ENCODE measurements around the gene GTSE1.

Gene GTSE1

GRCh38 chr22:46352276-46352675 is 55.6 kb downstream of the GTSE1 start:
- H3K36me3 ChIP-seq, result peaks cover 83% of the 10 kb centered on the region
- no peaks in the 10 kb centered on the region for H3K27me3 ChIP-seq (ENCODE audit: insufficient read depth, low read depth, severe bottlenecking)
- H3K27ac ChIP-seq, result no peak overlapping the region; the same call in 1 of the 2 replicates
- TF ChIP-seq CTCF (IDR thresholded peaks at IDR 0.05; ENCODE audit: low read depth, low read length), result no peak
- no peaks in the 10 kb centered on the region for H3K9me3 ChIP-seq (ENCODE audit: severe bottlenecking)
- H3K4me3 ChIP-seq (ENCODE audit: low read depth, low read length), result no peak overlapping the region
- DNase-seq, result no peak

GRCh38 chr22:46352691-46353386 is 56.2 kb downstream of the GTSE1 start:
- Histone ChIP-seq H3K9me3 (ENCODE audit: severe bottlenecking) (no peaks in the 10 kb centered on the region), H3K36me3 (peaks cover 80% of the 10 kb centered on the region), H3K27me3 (ENCODE audit: insufficient read depth, low read depth, severe bottlenecking) (no peaks in the 10 kb centered on the region), H3K4me3 (ENCODE audit: low read depth, low read length) (no peak overlapping the region), H3K27ac (no peak overlapping the region; the same call in 1 of the 2 replicates)
- TF ChIP-seq CTCF (IDR thresholded peaks at IDR 0.05; ENCODE audit: low read depth, low read length), result no peak
- DNase-seq, result peak; percentile 62

GRCh38 chr22:46353483-46354105 is 56.9 kb downstream of the GTSE1 start:
- DNase-seq, result no peak
- H3K27me3 ChIP-seq (ENCODE audit: insufficient read depth, low read depth, severe bottlenecking), result no peaks in the 10 kb centered on the region
- H3K4me3 ChIP-seq (ENCODE audit: low read depth, low read length), result no peak overlapping the region
- TF ChIP-seq CTCF (IDR thresholded peaks at IDR 0.05; ENCODE audit: low read depth, low read length), result no peak
- H3K36me3 ChIP-seq, result peaks cover 76% of the 10 kb centered on the region
- no peak overlapping the region for H3K27ac ChIP-seq
- H3K9me3 ChIP-seq (ENCODE audit: severe bottlenecking), result no peaks in the 10 kb centered on the region

GRCh38 chr22:46354176-46354992 is 57.7 kb downstream of the GTSE1 start:
- no peaks in the 10 kb centered on the region for H3K9me3 ChIP-seq (ENCODE audit: severe bottlenecking)
- no peaks in the 10 kb centered on the region for H3K27me3 ChIP-seq (ENCODE audit: insufficient read depth, low read depth, severe bottlenecking)
- no peak overlapping the region for H3K27ac ChIP-seq
- no peak overlapping the region for H3K4me3 ChIP-seq (ENCODE audit: low read depth, low read length)
- no peak for TF ChIP-seq CTCF (IDR thresholded peaks at IDR 0.05; ENCODE audit: low read depth, low read length)
- peaks cover 75% of the 10 kb centered on the region for H3K36me3 ChIP-seq
- no peak for DNase-seq

- Histone ChIP-seq H3K27ac (no peak overlapping the region), H3K36me3 (peaks cover 72% of the 10 kb centered on the region)
- TF ChIP-seq CTCF (IDR thresholded peaks at IDR 0.05; ENCODE audit: low read depth, low read length), result no peak
Measured at GRCh38 chr22:46354993-46355305, 58.3 kb downstream of the GTSE1 start.

More at GRCh38 chr22:46354993-46355305, 58.3 kb downstream of the GTSE1 start:
- no peak for DNase-seq
- Histone ChIP-seq H3K4me3 (ENCODE audit: low read depth, low read length) (no peak overlapping the region), H3K27me3 (ENCODE audit: insufficient read depth, low read depth, severe bottlenecking) (no peaks in the 10 kb centered on the region), H3K9me3 (ENCODE audit: severe bottlenecking) (no peaks in the 10 kb centered on the region)

Measured in WERI-Rb-1 (cell line).